GM19328 (cell line): ENCODE results near the gene MGMT.

Source experiments
- ATAC-seq: cut with Tn5 transposase; IDR thresholded peaks from one replicate; pipeline ENCODE4 v1.9.1; 2021; ENCODE audit warnings: mild to moderate bottlenecking, moderate library complexity; ENCODE audit not compliant: unreplicated experiment

Gene MGMT

GRCh38 chr10:129784891-129785290 lies 317.9 kb downstream of the MGMT start:
- ATAC-seq: no peak

- no peak for ATAC-seq
Observed at GRCh38 chr10:129785536-129785981, 318.5 kb downstream of the MGMT start.

- ATAC-seq: no peak
Observed at GRCh38 chr10:129786216-129786615, 319.2 kb downstream of the MGMT start.

GRCh38 chr10:129787557-129787956 lies 320.5 kb downstream of the MGMT start:
- no peak for ATAC-seq

GRCh38 chr10:129788215-129788614 lies 321.2 kb downstream of the MGMT start:
- no peak for ATAC-seq

- no peak for ATAC-seq
Observed at GRCh38 chr10:129790715-129791446, 323.8 kb downstream of the MGMT start.

- ATAC-seq: no peak
Observed at GRCh38 chr10:129792141-129792540, 325.1 kb downstream of the MGMT start.

GRCh38 chr10:129792864-129793263 lies 325.8 kb downstream of the MGMT start:
- no peak for ATAC-seq

- ATAC-seq: no peak
Observed at GRCh38 chr10:129793479-129793878, 326.4 kb downstream of the MGMT start.

- no peak for ATAC-seq
Observed at GRCh38 chr10:129793996-129794395, 327.0 kb downstream of the MGMT start.

- no peak for ATAC-seq
Observed at GRCh38 chr10:129796710-129797420, 329.8 kb downstream of the MGMT start.

GRCh38 chr10:129799942-129800341 lies 332.9 kb downstream of the MGMT start:
- no peak for ATAC-seq

GRCh38 chr10:129800796-129801340 lies 333.8 kb downstream of the MGMT start:
- ATAC-seq: no peak

- no peak for ATAC-seq
Observed at GRCh38 chr10:129807211-129807610, 340.2 kb downstream of the MGMT start.

GRCh38 chr10:129808092-129808983 lies 341.3 kb downstream of the MGMT start:
- ATAC-seq: no peak

- no peak for ATAC-seq
Observed at GRCh38 chr10:129809431-129809830, 342.4 kb downstream of the MGMT start.

- ATAC-seq: no peak
Observed at GRCh38 chr10:129809841-129810240, 342.8 kb downstream of the MGMT start.

- no peak for ATAC-seq
Observed at GRCh38 chr10:129811208-129811607, 344.2 kb downstream of the MGMT start.

GRCh38 chr10:129812398-129812797 lies 345.4 kb downstream of the MGMT start:
- no peak for ATAC-seq

- no peak for ATAC-seq
Observed at GRCh38 chr10:129814681-129815646, 347.9 kb downstream of the MGMT start.
